Measurements from ENCODE around the gene STAT3.
A peak's percentile ranks its signal among the peaks of the same experiment; 100 is the strongest.

Gene STAT3

DNA sequence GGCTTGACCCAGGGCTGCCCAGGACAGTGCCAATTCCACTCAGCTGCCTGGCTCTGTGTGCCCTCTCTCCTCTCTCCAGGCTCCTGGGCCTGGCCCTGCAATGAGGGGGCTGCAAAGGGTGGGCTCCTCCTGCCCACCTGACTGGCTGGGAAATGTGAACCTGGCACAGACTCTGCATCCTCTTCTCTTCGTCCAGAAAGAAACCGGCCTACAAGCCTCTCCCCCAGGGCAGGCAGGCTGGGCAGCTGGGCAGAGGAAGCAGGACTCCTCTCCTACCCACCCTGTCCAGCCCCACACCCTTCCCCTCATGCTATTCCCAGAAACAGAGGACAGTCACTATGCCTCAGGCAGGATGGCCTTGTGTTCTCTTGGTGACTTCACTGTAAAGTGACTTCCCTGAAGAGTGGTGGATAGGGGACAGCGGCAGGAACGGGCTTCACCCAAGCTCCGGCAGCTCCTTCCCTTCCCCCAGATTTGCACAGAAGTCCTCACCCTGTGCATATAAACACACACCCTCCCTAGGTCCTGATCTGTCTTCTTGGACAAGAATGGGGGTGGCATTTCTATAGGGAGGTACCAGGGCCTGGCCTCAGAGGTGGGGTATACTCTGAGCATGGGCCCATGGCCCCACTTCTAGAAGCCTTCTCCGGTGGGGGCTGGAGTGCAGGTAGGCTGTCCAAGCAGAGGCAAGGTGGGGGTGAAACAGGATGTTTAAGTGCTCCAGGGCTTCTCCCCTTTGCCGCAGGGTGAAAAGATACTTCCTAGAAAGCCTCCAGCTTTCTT is 104.8 kb downstream of the STAT3 start:
- H3K4me3 Mint-ChIP-seq = peak overlapping the region; percentile 51
- H3K9me3 Mint-ChIP-seq (ENCODE audit: low read depth) = no peaks in the 10 kb centered on the region
- peak overlapping the region; percentile 84 for H3K27ac Mint-ChIP-seq
- H3K4me1 Mint-ChIP-seq (ENCODE audit: low read depth) = peaks cover 34% of the 10 kb centered on the region
- no peaks in the 10 kb centered on the region for H3K27me3 Mint-ChIP-seq
- H3K36me3 Mint-ChIP-seq = peaks cover 6% of the 10 kb centered on the region

DNA sequence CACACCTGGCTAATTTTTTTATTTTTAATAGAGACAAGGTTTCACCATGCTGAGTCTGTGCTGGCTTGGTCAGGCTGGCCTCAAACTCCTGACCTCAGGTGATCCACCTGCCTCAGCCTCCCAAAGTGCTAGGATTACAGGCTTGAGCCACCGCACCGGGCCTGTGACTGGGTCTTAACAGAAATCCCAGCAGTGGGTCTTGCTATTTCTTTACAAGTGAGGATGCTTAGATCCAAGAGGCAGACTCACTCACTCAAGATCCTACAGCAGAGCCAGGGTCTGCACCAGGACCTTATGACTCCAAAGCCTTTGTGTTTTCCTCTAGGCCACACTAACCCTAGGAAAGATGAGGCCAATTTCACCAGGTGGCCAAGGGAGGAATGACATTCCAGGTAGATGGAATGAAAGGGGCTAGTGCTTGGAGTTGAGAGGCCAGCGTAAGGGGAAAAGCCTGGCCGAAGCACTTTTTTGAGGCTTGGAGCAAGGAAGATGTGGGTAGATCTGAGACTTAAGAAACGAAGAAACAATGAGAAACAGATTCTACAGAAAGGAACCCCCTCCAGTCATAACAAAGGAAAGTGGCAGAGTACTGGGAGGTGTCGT is 105.7 kb downstream of the STAT3 start:
- Mint-ChIP-seq H3K4me3 (peak overlapping the region; percentile 51), H3K27ac (peak overlapping the region; percentile 84), H3K36me3 (peaks cover 6% of the 10 kb centered on the region), H3K9me3 (ENCODE audit: low read depth) (no peaks in the 10 kb centered on the region), H3K27me3 (no peaks in the 10 kb centered on the region), H3K4me1 (ENCODE audit: low read depth) (peaks cover 36% of the 10 kb centered on the region)

DNA sequence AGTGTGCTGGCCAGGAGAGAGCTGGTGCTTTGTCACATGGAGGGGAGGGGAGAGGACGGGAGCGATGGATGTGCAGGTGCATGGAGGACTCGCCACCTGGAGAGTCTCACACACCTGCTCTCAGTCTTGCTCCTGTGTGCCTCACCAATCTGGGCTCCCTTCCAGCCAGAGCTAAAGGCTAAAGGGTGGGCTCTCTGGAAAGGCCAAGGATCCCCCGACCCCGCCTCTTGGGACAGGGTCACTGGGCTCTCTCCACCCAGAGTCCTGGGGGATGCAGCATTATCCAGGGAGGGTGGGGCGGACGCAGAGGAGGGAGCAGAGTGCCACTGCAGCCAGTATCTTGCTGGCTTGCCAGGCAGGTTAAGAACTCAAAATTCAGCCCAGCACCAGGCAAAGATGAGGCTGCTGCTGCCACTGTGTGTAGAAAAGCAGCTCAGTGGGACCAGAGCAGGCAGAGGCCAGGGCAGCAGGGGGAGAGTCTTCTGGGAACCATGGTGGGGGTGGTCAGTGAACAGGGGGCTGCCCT is 106.6 kb downstream of the STAT3 start:
- H3K4me3 Mint-ChIP-seq = no peak overlapping the region
- H3K36me3 Mint-ChIP-seq = peaks cover 6% of the 10 kb centered on the region
- no peak overlapping the region for H3K27ac Mint-ChIP-seq
- H3K4me1 Mint-ChIP-seq (ENCODE audit: low read depth) = peaks cover 36% of the 10 kb centered on the region
- no peaks in the 10 kb centered on the region for H3K27me3 Mint-ChIP-seq
- H3K9me3 Mint-ChIP-seq (ENCODE audit: low read depth) = no peaks in the 10 kb centered on the region

DNA sequence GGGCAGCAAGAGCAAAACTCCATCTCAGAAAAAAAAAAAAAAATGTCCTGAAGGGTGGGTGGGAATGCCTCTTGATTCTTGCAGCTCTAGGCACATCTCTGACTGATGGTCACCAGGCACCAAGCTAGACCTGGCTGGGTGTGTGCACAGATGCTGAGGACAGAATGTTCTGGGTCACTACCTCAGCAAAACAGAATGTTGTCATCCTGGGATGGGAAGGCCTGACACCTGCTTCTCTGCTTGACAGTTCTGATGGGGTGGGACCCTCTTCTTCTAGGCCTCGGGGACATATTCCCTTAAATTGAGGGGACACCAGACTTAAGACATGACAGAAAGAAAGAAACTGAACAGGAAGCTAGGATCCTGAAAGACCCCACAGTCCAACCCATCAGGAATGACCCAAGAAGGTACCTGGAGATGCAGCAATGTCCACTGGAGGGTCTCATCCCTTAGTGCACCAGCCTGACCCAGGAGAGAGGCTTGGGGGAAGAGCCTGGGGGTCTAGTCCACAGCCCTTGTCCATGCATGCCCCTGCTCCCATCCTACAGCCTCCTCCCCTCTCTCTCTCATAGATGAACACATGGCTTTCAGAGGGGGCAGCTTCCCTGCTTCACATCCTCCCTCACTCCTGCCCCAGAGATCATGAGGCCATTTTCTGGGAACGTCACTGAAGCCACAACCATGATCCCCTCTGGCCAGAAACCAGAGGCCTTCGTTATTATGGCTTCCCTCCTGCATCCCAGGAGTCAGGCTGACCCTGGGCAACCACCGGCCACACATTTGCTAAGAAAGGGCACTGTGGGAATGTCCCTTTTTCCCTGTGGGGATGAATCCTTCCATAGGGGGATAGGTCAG is 108.2 kb downstream of the STAT3 start:
- H3K9me3 Mint-ChIP-seq (ENCODE audit: low read depth) = no peaks in the 10 kb centered on the region
- peaks cover 34% of the 10 kb centered on the region for H3K4me1 Mint-ChIP-seq (ENCODE audit: low read depth)
- H3K27me3 Mint-ChIP-seq = no peaks in the 10 kb centered on the region
- no peak overlapping the region for H3K27ac Mint-ChIP-seq
- H3K4me3 Mint-ChIP-seq = no peak overlapping the region
- H3K36me3 Mint-ChIP-seq = peaks cover 6% of the 10 kb centered on the region

DNA sequence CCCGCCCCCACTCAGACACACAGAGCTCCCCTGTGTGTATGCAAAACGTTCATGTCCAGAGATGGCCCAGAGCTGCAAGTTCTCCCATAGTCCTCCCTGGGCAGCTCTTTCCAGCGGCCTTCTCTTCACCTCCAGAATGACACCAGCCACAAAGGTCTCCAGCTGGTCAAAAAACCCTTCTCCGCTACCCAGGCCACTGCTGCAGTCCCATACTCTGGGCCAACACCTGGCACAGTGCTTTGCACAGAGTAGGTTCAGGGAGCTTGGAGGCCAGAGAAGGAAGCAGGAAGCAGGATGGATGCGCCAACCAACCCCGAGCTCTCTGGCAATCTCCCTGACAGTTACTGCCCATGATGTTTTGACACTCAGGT is 110.9 kb downstream of the STAT3 start:
- H3K27ac Mint-ChIP-seq = peak overlapping the region; percentile 92
- H3K36me3 Mint-ChIP-seq = peaks cover 3% of the 10 kb centered on the region
- no peaks in the 10 kb centered on the region for H3K27me3 Mint-ChIP-seq
- no peaks in the 10 kb centered on the region for H3K9me3 Mint-ChIP-seq (ENCODE audit: low read depth)
- H3K4me1 Mint-ChIP-seq (ENCODE audit: low read depth) = peaks cover 46% of the 10 kb centered on the region
- peak overlapping the region; percentile 87 for H3K4me3 Mint-ChIP-seq

GRCh38 chr17:42276609-42277341 is 111.5 kb downstream of the STAT3 start:
- H3K4me1 Mint-ChIP-seq (ENCODE audit: low read depth) = peaks cover 52% of the 10 kb centered on the region
- no peaks in the 10 kb centered on the region for H3K27me3 Mint-ChIP-seq
- H3K27ac Mint-ChIP-seq = peak overlapping the region; percentile 92
- peak overlapping the region; percentile 87 for H3K4me3 Mint-ChIP-seq
- H3K9me3 Mint-ChIP-seq (ENCODE audit: low read depth) = no peaks in the 10 kb centered on the region
- H3K36me3 Mint-ChIP-seq = peaks cover 3% of the 10 kb centered on the region

GRCh38 chr17:42276359-42276608 is 112.0 kb downstream of the STAT3 start, which contains the start of gene STAT5B:
TSS of gene STAT5B (minus strand) at chr17:42276391. CDS start at chr17:42232127, 44,264 bp downstream.
- peak within 1 kb of the TSS; percentile 99 for H3K27ac Mint-ChIP-seq

GRCh38 chr17:42275527-42276358 is 112.5 kb downstream of the STAT3 start:
- peak overlapping the region; percentile 99 for H3K27ac Mint-ChIP-seq
- peaks cover 4% of the 10 kb centered on the region for H3K36me3 Mint-ChIP-seq
- no peaks in the 10 kb centered on the region for H3K9me3 Mint-ChIP-seq (ENCODE audit: low read depth)
- H3K4me3 Mint-ChIP-seq = peak overlapping the region; percentile 98
- H3K27me3 Mint-ChIP-seq = no peaks in the 10 kb centered on the region
- peaks cover 60% of the 10 kb centered on the region for H3K4me1 Mint-ChIP-seq (ENCODE audit: low read depth)

More at GRCh38 chr17:42276359-42276608, 112.0 kb downstream of the STAT3 start, which contains the start of gene STAT5B:
- Mint-ChIP-seq H3K9me3 (ENCODE audit: low read depth) (no peaks in the 10 kb centered on the region), H3K27me3 (no peaks in the 10 kb centered on the region), H3K4me3 (peak within 1 kb of the TSS; percentile 98), H3K4me1 (ENCODE audit: low read depth) (peaks cover 55% of the 10 kb centered on the region), H3K36me3 (peaks cover 3% of the 10 kb centered on the region)

- peak overlapping the region; percentile 99 for H3K27ac Mint-ChIP-seq
- peak overlapping the region; percentile 98 for H3K4me3 Mint-ChIP-seq
- peaks cover 68% of the 10 kb centered on the region for H3K4me1 Mint-ChIP-seq (ENCODE audit: low read depth)
- peaks cover 5% of the 10 kb centered on the region for H3K36me3 Mint-ChIP-seq
- H3K9me3 Mint-ChIP-seq (ENCODE audit: low read depth) = no peaks in the 10 kb centered on the region
- no peaks in the 10 kb centered on the region for H3K27me3 Mint-ChIP-seq
These were observed 113.3 kb downstream of the STAT3 start for GRCh38 chr17:42274812-42275526.

DNA sequence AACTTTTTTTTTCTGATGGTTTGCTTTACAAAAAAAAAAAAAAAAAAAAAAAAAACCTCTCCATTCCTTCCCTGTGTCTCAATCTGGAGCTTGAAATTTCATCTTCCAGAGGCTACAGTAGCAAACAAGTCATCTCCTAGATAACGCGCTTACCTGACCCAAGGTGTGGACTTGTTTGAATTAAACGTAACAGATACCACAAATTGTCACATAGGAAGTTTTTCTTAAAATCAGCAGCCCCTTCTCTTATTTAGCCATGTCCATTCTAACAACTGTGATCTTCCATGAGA is 114.0 kb downstream of the STAT3 start:
- peak overlapping the region; percentile 98 for H3K4me3 Mint-ChIP-seq
- peaks cover 74% of the 10 kb centered on the region for H3K4me1 Mint-ChIP-seq (ENCODE audit: low read depth)
- no peaks in the 10 kb centered on the region for H3K27me3 Mint-ChIP-seq

GRCh38 chr17:42273474-42274252 is 114.6 kb downstream of the STAT3 start:
- Mint-ChIP-seq H3K36me3 (peaks cover 5% of the 10 kb centered on the region), H3K27ac (peak overlapping the region; percentile 99), H3K4me3 (peak overlapping the region; percentile 98), H3K9me3 (ENCODE audit: low read depth) (no peaks in the 10 kb centered on the region), H3K4me1 (ENCODE audit: low read depth) (peaks cover 78% of the 10 kb centered on the region), H3K27me3 (no peaks in the 10 kb centered on the region)

More for the DNA sequence above, 114.0 kb downstream of the STAT3 start:
- peaks cover 5% of the 10 kb centered on the region for H3K36me3 Mint-ChIP-seq
- no peaks in the 10 kb centered on the region for H3K9me3 Mint-ChIP-seq (ENCODE audit: low read depth)
- peak overlapping the region; percentile 99 for H3K27ac Mint-ChIP-seq

- H3K36me3 Mint-ChIP-seq = peaks cover 5% of the 10 kb centered on the region
- H3K4me1 Mint-ChIP-seq (ENCODE audit: low read depth) = peaks cover 80% of the 10 kb centered on the region
- H3K27ac Mint-ChIP-seq = peak overlapping the region; percentile 99
- H3K27me3 Mint-ChIP-seq = no peaks in the 10 kb centered on the region
- H3K9me3 Mint-ChIP-seq (ENCODE audit: low read depth) = no peaks in the 10 kb centered on the region
- H3K4me3 Mint-ChIP-seq = peak overlapping the region; percentile 98
These were observed 115.9 kb downstream of the STAT3 start for GRCh38 chr17:42272162-42272907.
